H1 (cell line): ENCODE results near the gene PLA2G4A. TPM values are rescaled to one million over a fixed set of nuclear protein-coding genes. Genes with fewer than 3 reads are reported as not detected.

Source experiments
- ASH2L ChIP-seq: fragments of 200-600, 300-600 bp; sonication (generic); IDR thresholded peaks from one replicate; pipeline ENCODE4 v1.7.1; 2017; ENCODE audit warnings: low read length
- CHD7 ChIP-seq: fragments of 300-600 bp; sonication (generic); IDR thresholded peaks from 2 replicates; pipeline ENCODE4 v1.7.1; 2012; ENCODE audit warnings: low read length, moderate library complexity, mild to moderate bottlenecking, inconsistent platforms; ENCODE audit not compliant: insufficient replicate concordance
- POLR2A ChIP-seq, 2 experiments: IDR thresholded peaks; 1 replicate in 1 of 2; 2 replicates in 1 of 2; pipeline ENCODE4 v1.6.1; 2011; ENCODE audit warnings: low read depth in 2 of 2, low read length in 2 of 2, mild to moderate bottlenecking in 2 of 2; ENCODE audit errors: control extremely low read depth in 1 of 2
- polyA plus RNA-seq, 7 experiments: library from polyadenylated mRNA; depleted of rRNA in 3 of 7; stranded (reverse) in 5 of 7; unstranded in 2 of 7; fragments of >200 nt in 5 of 7; fragments of 200-250 nt in 2 of 7; gene quantifications; 1 replicate in 5 of 7; 2 replicates in 1 of 7; 4 replicates in 1 of 7; pipeline versions ENCODE4 v1.2.1 to v1.2.3, GENCODE V29; 2011 to 2013; ENCODE audit warnings: missing spikeins in 2 of 7, mixed read lengths in 2 of 7
- total RNA-seq: library from RNA; stranded (reverse); fragmentation: NEBNext Ultra II Directional; extraction: Animal tissue kit (Norgen Biotek cat#: 25700); gene quantifications from 2 replicates; pipeline ENCODE4 v1.2.1, GENCODE V29; 2021

PLA2G4A gene
- total and polyA plus RNA-seq, 2 of the 8 experiments (the other 6 are each of a cell fraction or from before 2014, with no cell fraction given), result 0.63 to 1.4 TPM

- TF ChIP-seq CHD7, result no peak
- TF ChIP-seq POLR2A (IDR thresholded peaks at IDR 0.05; ENCODE audit: control extremely low read depth in 1 of 2, low read depth in 2 of 2, low read length in 2 of 2), result no peak
- TF ChIP-seq ASH2L, result no peak
Measured at GRCh38 chr1:186904361-186904760, 75.6 kb downstream of the PLA2G4A start (continued).
